ENCODE measurements around the gene SMIM32.

The SMIM32 gene

GRCh38 chr5:136199408-136199807 lies 6.4 kb upstream of the SMIM32 start:
- no peak for ATAC-seq
- no peaks in the 10 kb centered on the region for H3K4me1 Mint-ChIP-seq
- DNase-seq, result no peak
- H3K9me3 Mint-ChIP-seq, result no peaks in the 10 kb centered on the region
- no peak overlapping the region for H3K27ac Mint-ChIP-seq
- H3K4me3 Mint-ChIP-seq, result no peak overlapping the region
- H3K27me3 Mint-ChIP-seq, result peaks cover 89% of the 10 kb centered on the region

GRCh38 chr5:136198453-136198852 lies 5.5 kb upstream of the SMIM32 start:
- peaks cover 89% of the 10 kb centered on the region for H3K27me3 Mint-ChIP-seq
- no peaks in the 10 kb centered on the region for H3K9me3 Mint-ChIP-seq
- DNase-seq, result no peak
- H3K4me3 Mint-ChIP-seq, result no peak overlapping the region
- H3K27ac Mint-ChIP-seq, result no peak overlapping the region
- no peak for ATAC-seq
- no peaks in the 10 kb centered on the region for H3K4me1 Mint-ChIP-seq

- peaks cover 89% of the 10 kb centered on the region for H3K27me3 Mint-ChIP-seq
- H3K27ac Mint-ChIP-seq, result no peak overlapping the region
- H3K4me1 Mint-ChIP-seq, result peaks cover 6% of the 10 kb centered on the region
- no peak for DNase-seq
- no peaks in the 10 kb centered on the region for H3K9me3 Mint-ChIP-seq
- no peak overlapping the region for H3K4me3 Mint-ChIP-seq
- ATAC-seq, result no peak
Observed at GRCh38 chr5:136197462-136198142, 4.6 kb upstream of the SMIM32 start.

GRCh38 chr5:136195971-136196820 lies 3.2 kb upstream of the SMIM32 start:
- ATAC-seq (no peak), DNase-seq (no peak)
- Mint-ChIP-seq H3K27ac (no peak overlapping the region), H3K4me3 (no peak overlapping the region), H3K27me3 (peaks cover 91% of the 10 kb centered on the region), H3K4me1 (peaks cover 11% of the 10 kb centered on the region), H3K9me3 (no peaks in the 10 kb centered on the region)

- Mint-ChIP-seq H3K4me3 (no peak overlapping the region), H3K9me3 (no peaks in the 10 kb centered on the region), H3K4me1 (peaks cover 11% of the 10 kb centered on the region), H3K27me3 (peaks cover 93% of the 10 kb centered on the region), H3K27ac (no peak overlapping the region)
- ATAC-seq (no peak), DNase-seq (no peak)
Observed at GRCh38 chr5:136194576-136194975, 1.6 kb upstream of the SMIM32 start.

- Mint-ChIP-seq H3K4me3 (no peak overlapping the region), H3K9me3 (no peaks in the 10 kb centered on the region), H3K4me1 (peaks cover 11% of the 10 kb centered on the region), H3K27me3 (peaks cover 82% of the 10 kb centered on the region), H3K27ac (no peak overlapping the region)
- DNase-seq, result no peak
- peak; percentile 12 for ATAC-seq
Observed at GRCh38 chr5:136193322-136193935, 467 bp upstream of the SMIM32 start.

- Mint-ChIP-seq H3K4me3 (peak overlapping the region in 1 of 2 donors; percentile 22), H3K27me3 (peaks cover 73% of the 10 kb centered on the region), H3K9me3 (no peaks in the 10 kb centered on the region), H3K27ac (no peak overlapping the region), H3K4me1 (peaks cover 11% of the 10 kb centered on the region)
- DNase-seq, result no peak
- no peak for ATAC-seq
Observed at GRCh38 chr5:136192015-136192525, 892 bp downstream of the SMIM32 start.

GRCh38 chr5:136191304-136192014 lies 1.5 kb downstream of the SMIM32 start:
- Mint-ChIP-seq H3K9me3 (no peaks in the 10 kb centered on the region), H3K4me3 (no peak overlapping the region), H3K27ac (no peak overlapping the region), H3K27me3 (peaks cover 66% of the 10 kb centered on the region), H3K4me1 (peaks cover 11% of the 10 kb centered on the region)
- DNase-seq (no peak), ATAC-seq (no peak)

- Mint-ChIP-seq H3K27ac (no peak overlapping the region), H3K27me3 (peaks cover 61% of the 10 kb centered on the region), H3K4me3 (no peak overlapping the region), H3K9me3 (no peaks in the 10 kb centered on the region), H3K4me1 (peaks cover 11% of the 10 kb centered on the region)
- ATAC-seq (no peak), DNase-seq (no peak)
Observed at GRCh38 chr5:136190904-136191303, 2.1 kb downstream of the SMIM32 start.

GRCh38 chr5:136190091-136190720 lies 2.8 kb downstream of the SMIM32 start:
- Mint-ChIP-seq H3K9me3 (no peaks in the 10 kb centered on the region), H3K4me1 (peaks cover 11% of the 10 kb centered on the region), H3K27me3 (peaks cover 54% of the 10 kb centered on the region), H3K27ac (no peak overlapping the region), H3K4me3 (no peak overlapping the region)
- no peak for ATAC-seq
- DNase-seq, result no peak

- peaks cover 40% of the 10 kb centered on the region for H3K27me3 Mint-ChIP-seq
- no peak overlapping the region for H3K27ac Mint-ChIP-seq
- no peak overlapping the region for H3K4me3 Mint-ChIP-seq
- H3K9me3 Mint-ChIP-seq, result no peaks in the 10 kb centered on the region
- peaks cover 11% of the 10 kb centered on the region for H3K4me1 Mint-ChIP-seq
- DNase-seq, result no peak
- ATAC-seq, result no peak
Observed at GRCh38 chr5:136188859-136189258, 4.1 kb downstream of the SMIM32 start.

- H3K4me3 Mint-ChIP-seq, result no peak overlapping the region
- no peaks in the 10 kb centered on the region for H3K9me3 Mint-ChIP-seq
- H3K27ac Mint-ChIP-seq, result no peak overlapping the region
- H3K4me1 Mint-ChIP-seq, result peaks cover 4% of the 10 kb centered on the region
- H3K27me3 Mint-ChIP-seq, result peaks cover 20% of the 10 kb centered on the region
- no peak for ATAC-seq
- no peak for DNase-seq
Observed at GRCh38 chr5:136186796-136187195, 6.2 kb downstream of the SMIM32 start.

GRCh38 chr5:136185974-136186665 lies 6.8 kb downstream of the SMIM32 start:
- H3K9me3 Mint-ChIP-seq, result no peaks in the 10 kb centered on the region
- H3K27ac Mint-ChIP-seq, result no peak overlapping the region
- DNase-seq, result no peak

GRCh38 chr5:136182618-136183017 lies 10.3 kb downstream of the SMIM32 start:
- DNase-seq (no peak), ATAC-seq (no peak)
- Mint-ChIP-seq H3K9me3 (no peaks in the 10 kb centered on the region), H3K27me3 (no peaks in the 10 kb centered on the region), H3K4me1 (no peaks in the 10 kb centered on the region), H3K27ac (no peak overlapping the region), H3K4me3 (no peak overlapping the region)

More at GRCh38 chr5:136185974-136186665, 6.8 kb downstream of the SMIM32 start:
- H3K4me1 Mint-ChIP-seq, result no peaks in the 10 kb centered on the region
- ATAC-seq, result no peak
- peaks cover 13% of the 10 kb centered on the region for H3K27me3 Mint-ChIP-seq
- no peak overlapping the region for H3K4me3 Mint-ChIP-seq
